Renal cortical epithelial cell (primary cell): ENCODE data around the gene SPCS2. TPM values are rescaled to one million over a fixed set of nuclear protein-coding genes. Genes with fewer than 3 reads are reported as not detected.
A peak's percentile ranks its signal among the peaks of the same experiment; 100 is the strongest.
"Not testable (repeated sequence)": the region's sequence is repeated elsewhere in the genome, so short reads cannot be mapped to it uniquely, and the experiment has no call there.

Experiments
- DNase-seq: peaks from one replicate; pipeline ENCODE4 v3.0.0-alpha.2; 2011; ENCODE audit warnings: low read depth
- total RNA-seq: library from RNA; depleted of rRNA; stranded (reverse); fragments of >200 nt; gene quantifications from 2 replicates; pipeline ENCODE4 v1.2.3, GENCODE V29; 2014

SPCS2 gene
- total RNA-seq, 1 donor from 2014 or later: 46.3 TPM

GRCh38 chr11:74950374-74950969, 1.4 kb downstream of the SPCS2 start:
- peak; percentile 61 for DNase-seq

GRCh38 chr11:74951226-74951625, 2.2 kb downstream of the SPCS2 start:
- no peak for DNase-seq

- no peak for DNase-seq
Measured at GRCh38 chr11:74952752-74953151, 3.7 kb downstream of the SPCS2 start.

- DNase-seq: no peak
Measured at GRCh38 chr11:74953451-74953850, 4.4 kb downstream of the SPCS2 start.

GRCh38 chr11:74954199-74954598, 5.1 kb downstream of the SPCS2 start:
- DNase-seq: no peak

GRCh38 chr11:74956397-74957015, 7.4 kb downstream of the SPCS2 start:
- DNase-seq: no peak

- no peak for DNase-seq
Measured at GRCh38 chr11:74957937-74958629, 9.0 kb downstream of the SPCS2 start.

- not testable (repeated sequence) for DNase-seq
Measured at GRCh38 chr11:74960128-74960527, 11.1 kb downstream of the SPCS2 start.

GRCh38 chr11:74966651-74967050, 17.6 kb downstream of the SPCS2 start:
- peak; percentile 24 for DNase-seq

GRCh38 chr11:74970852-74971395, 21.9 kb downstream of the SPCS2 start:
- DNase-seq: no peak

- no peak for DNase-seq
Measured at GRCh38 chr11:74971424-74971823, 22.4 kb downstream of the SPCS2 start.

GRCh38 chr11:74978041-74978440, 29.0 kb downstream of the SPCS2 start:
- no peak for DNase-seq

- DNase-seq: no peak
Measured at GRCh38 chr11:74980634-74981033, 31.6 kb downstream of the SPCS2 start.

- DNase-seq: no peak
Measured at GRCh38 chr11:74981888-74982287, 32.8 kb downstream of the SPCS2 start.

- no peak for DNase-seq
Measured at GRCh38 chr11:74984070-74984469, 35.0 kb downstream of the SPCS2 start.

GRCh38 chr11:74984730-74985129, 35.7 kb downstream of the SPCS2 start:
- DNase-seq: no peak

- peak; percentile 52 for DNase-seq
Measured at GRCh38 chr11:74988541-74989259, 39.6 kb downstream of the SPCS2 start, which contains the start of gene NEU3. Gene NEU3 (plus strand): TSS chr11:74988933. CDS start chr11:74989061, 128 bp downstream.

- DNase-seq: no peak
Measured at GRCh38 chr11:74989260-74989638, 40.2 kb downstream of the SPCS2 start.

- DNase-seq: not testable (repeated sequence)
Measured at GRCh38 chr11:74990150-74990549, 41.1 kb downstream of the SPCS2 start.

GRCh38 chr11:74990941-74991340, 41.9 kb downstream of the SPCS2 start:
- DNase-seq: no peak

- no peak for DNase-seq
Measured at GRCh38 chr11:74992852-74993251, 43.8 kb downstream of the SPCS2 start.

- DNase-seq: no peak
Measured at GRCh38 chr11:75000975-75001354, 51.9 kb downstream of the SPCS2 start.
